T-helper 1 cell treated with Interleukin-12 subunit alpha and Interleukin-12 subunit beta and Interleukin-4 antibody, amounts not matched to agents 30 μg/mL and 1 μg/mL, for 36 hours (primary cell): ENCODE measurements around the gene RASEF.

Source experiments
- H3K27ac Mint-ChIP-seq: one replicate; pipeline ENCODE4 v1.8.0; 2021; ENCODE audit warnings: mild to moderate bottlenecking, mixed read lengths
- H3K27me3 Mint-ChIP-seq: one replicate; pipeline ENCODE4 v1.8.0; 2021; ENCODE audit warnings: low read depth, mixed read lengths
- H3K36me3 Mint-ChIP-seq: one replicate; pipeline ENCODE4 v1.8.0; 2021; ENCODE audit warnings: low read depth, mixed read lengths
- H3K4me1 Mint-ChIP-seq: one replicate; pipeline ENCODE4 v1.8.0; 2021; ENCODE audit warnings: low read depth, mixed read lengths
- H3K4me3 Mint-ChIP-seq: one replicate; pipeline ENCODE4 v1.8.0; 2021; ENCODE audit warnings: mild to moderate bottlenecking, moderate library complexity, mixed read lengths
- H3K9me3 Mint-ChIP-seq: one replicate; pipeline ENCODE4 v1.8.0; 2021; ENCODE audit warnings: mixed read lengths

Gene RASEF

DNA sequence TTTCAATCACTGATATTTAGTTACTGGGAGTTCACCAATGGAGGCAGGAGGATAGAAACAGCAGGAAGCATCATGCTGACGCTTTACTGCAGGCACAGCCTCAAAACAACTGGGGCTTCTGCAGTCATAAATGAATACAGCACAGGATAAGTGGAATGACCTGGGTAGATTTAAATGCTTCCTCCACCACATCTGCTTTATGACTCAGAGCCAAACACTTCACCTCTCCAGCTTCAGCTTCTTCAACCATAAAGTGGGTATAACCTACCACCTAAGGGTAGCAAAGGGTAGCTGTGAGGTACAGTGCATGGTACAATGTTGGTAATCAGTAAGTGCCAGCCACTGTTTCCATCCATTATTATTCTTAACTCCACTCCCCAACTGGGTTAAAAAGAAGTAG lies 28.4 kb downstream of the RASEF start:
- Mint-ChIP-seq H3K9me3 (no peaks in the 10 kb centered on the region), H3K4me1 (peaks cover 1% of the 10 kb centered on the region), H3K36me3 (no peaks in the 10 kb centered on the region), H3K27ac (no peak overlapping the region), H3K27me3 (no peaks in the 10 kb centered on the region), H3K4me3 (no peak overlapping the region)

DNA sequence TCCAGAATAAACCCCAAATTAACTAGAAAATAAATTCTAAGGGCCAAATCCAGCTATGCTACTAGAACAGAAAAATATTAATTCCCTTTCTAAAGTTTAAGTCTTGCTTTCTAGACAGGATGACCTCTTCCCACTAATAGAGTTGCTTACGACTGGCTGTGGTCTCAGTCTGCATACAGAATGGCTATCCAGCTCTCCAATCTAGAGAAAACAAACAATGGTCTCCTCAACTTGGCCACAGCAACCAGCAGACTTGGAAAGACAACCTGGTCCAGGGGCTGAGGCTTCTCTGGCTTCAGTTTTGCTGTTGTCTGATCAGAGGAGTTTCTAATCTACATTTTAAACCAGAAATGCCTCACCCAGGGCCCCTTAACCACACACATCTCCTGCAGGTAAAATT lies 28.9 kb downstream of the RASEF start:
- Mint-ChIP-seq H3K27ac (no peak overlapping the region), H3K36me3 (no peaks in the 10 kb centered on the region), H3K4me3 (no peak overlapping the region), H3K27me3 (no peaks in the 10 kb centered on the region), H3K9me3 (no peaks in the 10 kb centered on the region), H3K4me1 (peaks cover 1% of the 10 kb centered on the region)

DNA sequence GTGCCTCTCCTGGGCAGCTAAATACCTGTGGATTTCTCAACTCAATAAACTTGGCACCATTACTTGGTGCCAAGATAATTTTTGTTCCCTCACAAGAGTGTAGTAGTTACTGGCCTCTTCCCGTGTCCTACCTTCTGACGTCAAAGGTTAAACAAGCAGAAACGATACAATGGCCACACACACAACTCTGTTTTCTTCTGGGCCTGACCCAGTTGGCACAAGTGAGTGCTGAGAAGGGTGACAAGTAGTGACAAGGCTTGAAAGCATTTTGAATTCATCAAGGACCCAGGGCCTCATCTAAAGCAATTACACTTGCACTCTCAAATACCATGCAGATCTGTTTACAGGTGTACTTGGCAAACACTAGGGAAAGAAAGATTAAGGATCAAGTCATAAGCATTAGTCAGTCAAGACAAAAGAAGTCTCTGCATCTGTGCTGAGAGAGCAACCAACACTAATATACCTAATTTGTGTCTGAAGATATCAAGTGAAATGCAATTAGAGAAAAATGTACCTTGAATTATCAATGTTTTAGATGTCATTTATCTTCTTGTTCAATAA lies 30.8 kb downstream of the RASEF start:
- Mint-ChIP-seq H3K4me3 (no peak overlapping the region), H3K4me1 (peaks cover 1% of the 10 kb centered on the region), H3K36me3 (no peaks in the 10 kb centered on the region), H3K9me3 (no peaks in the 10 kb centered on the region), H3K27me3 (no peaks in the 10 kb centered on the region), H3K27ac (no peak overlapping the region)

DNA sequence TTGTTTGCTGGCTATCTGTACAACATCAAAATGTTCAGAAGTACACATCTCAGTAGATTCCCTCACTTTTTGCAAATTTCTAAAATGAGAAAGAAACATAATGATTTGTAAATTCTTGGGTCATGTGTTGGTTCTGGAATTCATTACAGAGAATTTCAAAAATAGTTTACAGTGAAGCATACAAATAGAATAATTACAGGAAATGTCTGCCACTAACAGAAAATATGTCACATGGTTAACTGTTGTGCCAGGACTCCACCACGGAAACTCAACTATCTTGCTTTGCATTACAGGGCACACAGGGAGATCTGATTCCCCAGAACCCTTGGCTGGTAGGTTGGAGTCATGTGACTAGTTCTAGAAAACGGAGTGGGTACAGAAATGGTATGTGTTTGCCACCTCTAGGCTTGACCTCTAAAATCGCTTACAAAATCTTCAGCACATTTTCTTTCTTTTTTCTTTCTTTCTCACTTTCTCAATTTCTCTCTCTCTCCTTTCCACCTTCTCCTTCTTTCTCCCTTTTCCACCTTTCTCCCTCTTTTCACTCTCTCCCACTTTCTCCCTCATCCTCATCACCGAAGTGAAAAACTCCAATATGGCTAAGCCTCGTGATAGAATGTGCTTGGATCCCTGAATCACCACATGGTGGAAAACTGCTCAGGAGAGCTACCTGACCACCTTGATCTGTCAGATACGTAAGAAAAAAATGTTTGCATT lies 32.4 kb downstream of the RASEF start:
- no peak overlapping the region for H3K27ac Mint-ChIP-seq
- no peaks in the 10 kb centered on the region for H3K9me3 Mint-ChIP-seq

DNA sequence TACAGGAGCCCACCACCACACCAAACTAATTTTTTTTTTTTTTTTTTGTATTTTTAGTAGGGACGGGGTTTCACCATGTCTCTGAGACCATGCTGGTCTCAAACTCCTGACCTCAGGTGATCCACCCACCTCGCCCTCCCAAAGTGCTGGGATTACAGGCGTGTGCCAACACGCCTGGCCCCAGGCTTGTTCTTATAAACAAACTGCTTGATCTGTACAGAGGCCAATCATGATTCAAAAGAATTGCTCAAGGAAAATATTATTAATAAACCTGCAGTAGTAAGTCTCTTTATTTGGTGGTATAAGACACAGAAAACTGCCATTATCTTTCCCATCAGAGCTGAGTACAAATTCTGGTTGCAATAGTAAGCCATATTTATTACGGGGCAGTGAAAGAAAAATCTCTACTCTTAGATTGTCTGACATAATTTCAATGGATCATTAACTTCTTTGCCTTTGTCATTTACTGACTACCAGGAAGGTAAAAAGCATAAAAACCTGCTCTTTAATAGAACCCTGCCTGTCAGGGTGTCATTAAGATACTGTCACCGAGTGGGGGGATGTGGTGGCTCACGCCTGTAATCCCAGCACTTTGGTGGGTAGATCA lies 33.3 kb downstream of the RASEF start:
- no peaks in the 10 kb centered on the region for H3K36me3 Mint-ChIP-seq
- no peak overlapping the region for H3K27ac Mint-ChIP-seq
- peaks cover 1% of the 10 kb centered on the region for H3K4me1 Mint-ChIP-seq

More for the DNA sequence above, 32.4 kb downstream of the RASEF start:
- Mint-ChIP-seq H3K4me1 (peaks cover 1% of the 10 kb centered on the region), H3K4me3 (no peak overlapping the region), H3K27me3 (no peaks in the 10 kb centered on the region), H3K36me3 (no peaks in the 10 kb centered on the region)

DNA sequence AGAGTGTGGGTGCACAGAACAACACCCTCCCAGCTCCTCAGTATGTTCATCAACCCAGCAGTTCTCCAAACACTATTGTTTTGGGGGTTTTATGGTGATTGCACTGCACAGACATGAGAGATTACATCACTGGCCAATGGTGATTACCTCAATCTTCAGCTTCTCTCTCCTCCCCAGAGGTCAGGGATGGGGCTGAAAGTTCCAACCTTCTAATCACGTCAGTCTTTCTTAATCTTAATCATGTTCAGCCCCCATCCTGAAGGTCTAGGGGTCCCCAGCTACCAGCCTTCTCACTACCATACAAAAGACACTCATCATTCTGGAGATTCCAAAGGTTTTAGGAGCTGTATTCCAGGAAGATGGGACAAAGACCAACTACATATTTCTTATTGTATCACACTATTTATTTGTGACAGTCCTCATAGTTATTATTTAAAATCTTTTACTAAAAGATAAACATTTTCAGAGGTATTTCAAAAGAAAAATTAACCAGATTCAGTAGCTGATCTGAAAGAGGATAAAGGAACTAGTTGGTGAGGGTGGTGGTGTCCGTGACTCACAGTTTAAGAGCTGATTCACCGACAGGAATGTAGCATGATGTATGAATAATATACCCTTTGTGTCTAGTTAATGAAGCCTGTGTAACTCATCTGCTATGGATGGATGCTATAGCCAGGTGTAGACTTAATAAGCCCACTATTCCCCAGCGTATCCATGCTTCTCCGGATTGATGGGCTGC lies 35.6 kb downstream of the RASEF start:
- H3K9me3 Mint-ChIP-seq = no peaks in the 10 kb centered on the region
- no peaks in the 10 kb centered on the region for H3K36me3 Mint-ChIP-seq
- no peak overlapping the region for H3K4me3 Mint-ChIP-seq
- no peak overlapping the region for H3K27ac Mint-ChIP-seq
- H3K4me1 Mint-ChIP-seq = no peaks in the 10 kb centered on the region
- no peaks in the 10 kb centered on the region for H3K27me3 Mint-ChIP-seq

More for the DNA sequence above, 33.3 kb downstream of the RASEF start:
- no peaks in the 10 kb centered on the region for H3K9me3 Mint-ChIP-seq
- no peak overlapping the region for H3K4me3 Mint-ChIP-seq
- H3K27me3 Mint-ChIP-seq = no peaks in the 10 kb centered on the region

DNA sequence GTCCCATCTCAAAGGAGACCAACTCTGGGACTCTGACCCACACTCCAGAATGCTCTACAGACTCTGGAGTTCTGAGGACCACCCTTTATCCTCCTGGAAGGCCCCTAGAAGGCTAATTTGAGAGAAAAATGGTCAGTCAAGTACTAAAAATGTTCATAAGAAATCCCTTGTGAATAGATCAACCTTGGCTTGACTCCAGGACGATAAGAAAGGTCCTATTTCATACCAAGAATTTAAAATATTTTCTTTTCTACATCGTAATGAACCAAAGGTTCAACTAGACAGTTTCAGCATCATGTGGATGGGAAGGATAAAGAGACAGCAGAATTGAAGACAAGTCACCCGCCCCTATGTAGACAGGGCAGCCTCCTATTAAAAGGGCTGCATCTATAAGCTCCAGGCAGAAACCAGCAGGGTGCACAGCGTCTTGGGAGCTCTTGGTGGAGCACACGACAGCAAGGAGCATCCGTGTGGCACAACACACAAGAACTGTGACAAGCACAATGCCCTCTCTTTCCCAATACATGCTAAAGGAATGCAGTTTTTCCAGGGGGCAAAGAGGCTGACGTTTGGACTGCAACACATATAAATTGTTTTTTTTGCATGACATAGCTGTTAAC lies 38.3 kb downstream of the RASEF start:
- Mint-ChIP-seq H3K27me3 (no peaks in the 10 kb centered on the region), H3K4me1 (no peaks in the 10 kb centered on the region), H3K9me3 (no peaks in the 10 kb centered on the region), H3K4me3 (no peak overlapping the region), H3K27ac (no peak overlapping the region), H3K36me3 (no peaks in the 10 kb centered on the region)

DNA sequence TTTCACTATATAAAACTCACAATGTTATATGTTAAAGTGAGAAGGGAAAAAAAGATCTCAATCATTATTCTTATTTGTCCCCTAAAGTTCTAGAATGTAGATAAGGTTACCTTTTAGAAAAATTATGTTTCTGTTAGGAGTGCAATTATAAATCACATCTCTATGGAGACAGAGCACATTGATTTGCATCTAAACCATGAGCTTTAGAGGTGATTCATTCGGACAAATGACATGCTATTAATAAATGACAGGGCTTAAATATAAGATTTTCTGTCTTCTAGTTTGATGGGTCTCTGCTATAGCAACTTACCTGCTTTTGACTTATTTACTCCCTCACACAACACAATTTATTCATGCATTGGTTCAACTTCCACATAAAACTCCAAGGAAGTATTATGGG lies 39.8 kb downstream of the RASEF start:
- no peaks in the 10 kb centered on the region for H3K9me3 Mint-ChIP-seq
- no peak overlapping the region for H3K27ac Mint-ChIP-seq
- H3K4me3 Mint-ChIP-seq = no peak overlapping the region
- no peaks in the 10 kb centered on the region for H3K4me1 Mint-ChIP-seq
- H3K36me3 Mint-ChIP-seq = no peaks in the 10 kb centered on the region
- no peaks in the 10 kb centered on the region for H3K27me3 Mint-ChIP-seq

DNA sequence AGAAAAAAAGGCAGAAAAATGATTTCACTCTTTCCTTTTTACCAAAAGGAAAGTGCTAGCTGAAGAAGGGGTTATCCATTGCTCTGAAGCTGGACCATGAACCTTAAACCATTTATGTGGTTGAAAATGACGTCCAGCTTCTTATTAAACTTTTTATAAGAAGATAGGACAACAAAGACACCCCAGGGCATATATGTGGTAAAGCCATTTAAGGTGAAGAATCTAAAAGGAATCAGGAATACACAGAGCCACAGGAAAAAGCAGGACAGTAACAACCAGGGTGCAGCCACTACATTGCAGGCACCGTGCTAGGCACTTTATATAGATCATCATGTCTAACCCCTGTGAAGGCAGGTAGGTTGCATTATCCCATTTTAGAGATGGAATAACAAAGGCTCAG lies 42.1 kb downstream of the RASEF start:
- H3K4me3 Mint-ChIP-seq = no peak overlapping the region
- H3K36me3 Mint-ChIP-seq = no peaks in the 10 kb centered on the region
- H3K9me3 Mint-ChIP-seq = no peaks in the 10 kb centered on the region
- no peaks in the 10 kb centered on the region for H3K27me3 Mint-ChIP-seq
- H3K27ac Mint-ChIP-seq = no peak overlapping the region
- peaks cover 2% of the 10 kb centered on the region for H3K4me1 Mint-ChIP-seq

DNA sequence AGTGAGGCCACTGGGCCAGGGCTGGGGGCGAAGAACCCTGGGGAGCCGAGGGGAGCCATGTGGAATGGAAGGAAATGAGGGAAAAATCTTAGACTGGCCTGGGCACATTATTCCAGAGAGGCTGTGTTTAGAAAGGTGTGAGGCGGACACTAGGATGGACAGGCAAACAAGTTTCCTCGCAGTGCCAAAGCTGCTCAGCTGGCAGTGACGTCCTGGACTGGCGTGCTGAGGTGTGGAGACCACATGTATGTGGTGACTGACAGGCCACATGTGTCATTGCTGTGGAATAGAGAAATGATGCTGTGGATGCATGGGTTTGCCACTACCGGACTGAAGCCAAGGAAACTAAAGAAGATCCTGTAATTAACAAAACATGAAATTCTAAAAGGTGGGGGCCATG lies 42.6 kb downstream of the RASEF start:
- Mint-ChIP-seq H3K27ac (no peak overlapping the region), H3K4me3 (no peak overlapping the region), H3K36me3 (no peaks in the 10 kb centered on the region), H3K27me3 (no peaks in the 10 kb centered on the region), H3K9me3 (no peaks in the 10 kb centered on the region), H3K4me1 (peaks cover 3% of the 10 kb centered on the region)

DNA sequence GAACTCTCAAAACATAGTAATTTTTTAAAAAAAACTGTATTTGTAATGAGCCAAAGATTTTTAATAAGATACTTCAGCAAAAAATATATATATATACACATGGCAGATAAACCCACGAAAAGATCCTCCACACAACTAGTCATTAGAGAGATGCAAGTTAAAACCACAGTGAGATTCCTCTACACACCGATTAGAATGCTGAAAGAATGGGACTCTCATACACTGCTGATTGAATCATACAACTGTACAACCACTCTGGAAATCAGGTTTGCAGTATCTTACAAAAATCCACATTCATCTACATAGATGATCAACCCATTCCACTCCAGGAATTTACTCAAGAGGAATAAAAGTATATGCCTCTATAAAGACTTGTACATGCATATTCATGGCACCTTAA lies 43.7 kb downstream of the RASEF start:
- H3K4me1 Mint-ChIP-seq = peaks cover 3% of the 10 kb centered on the region

DNA sequence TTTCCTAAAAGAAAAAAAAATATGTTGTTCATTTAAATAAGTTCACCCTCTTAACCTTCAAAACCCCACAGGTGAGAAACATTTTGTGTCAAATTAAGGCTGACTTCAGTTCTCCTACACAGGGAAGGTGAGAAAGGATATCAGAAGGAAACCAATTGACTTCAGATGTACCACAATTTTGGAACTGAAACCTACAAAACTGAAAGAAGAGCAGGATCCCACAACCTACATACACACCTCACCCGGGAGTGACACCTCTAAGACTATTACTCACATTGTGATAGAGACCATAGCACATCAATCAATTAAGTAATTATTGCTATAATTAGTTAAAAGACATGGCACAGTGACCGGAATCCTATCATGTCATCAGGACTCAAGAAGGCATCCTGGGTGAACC lies 47.0 kb downstream of the RASEF start:
- Mint-ChIP-seq H3K27me3 (no peaks in the 10 kb centered on the region), H3K4me3 (no peak overlapping the region), H3K27ac (no peak overlapping the region), H3K9me3 (no peaks in the 10 kb centered on the region), H3K36me3 (no peaks in the 10 kb centered on the region), H3K4me1 (peaks cover 7% of the 10 kb centered on the region)

More for the DNA sequence above, 43.7 kb downstream of the RASEF start:
- no peaks in the 10 kb centered on the region for H3K9me3 Mint-ChIP-seq
- no peak overlapping the region for H3K27ac Mint-ChIP-seq
- no peaks in the 10 kb centered on the region for H3K36me3 Mint-ChIP-seq
- H3K27me3 Mint-ChIP-seq = no peaks in the 10 kb centered on the region
- no peak overlapping the region for H3K4me3 Mint-ChIP-seq

DNA sequence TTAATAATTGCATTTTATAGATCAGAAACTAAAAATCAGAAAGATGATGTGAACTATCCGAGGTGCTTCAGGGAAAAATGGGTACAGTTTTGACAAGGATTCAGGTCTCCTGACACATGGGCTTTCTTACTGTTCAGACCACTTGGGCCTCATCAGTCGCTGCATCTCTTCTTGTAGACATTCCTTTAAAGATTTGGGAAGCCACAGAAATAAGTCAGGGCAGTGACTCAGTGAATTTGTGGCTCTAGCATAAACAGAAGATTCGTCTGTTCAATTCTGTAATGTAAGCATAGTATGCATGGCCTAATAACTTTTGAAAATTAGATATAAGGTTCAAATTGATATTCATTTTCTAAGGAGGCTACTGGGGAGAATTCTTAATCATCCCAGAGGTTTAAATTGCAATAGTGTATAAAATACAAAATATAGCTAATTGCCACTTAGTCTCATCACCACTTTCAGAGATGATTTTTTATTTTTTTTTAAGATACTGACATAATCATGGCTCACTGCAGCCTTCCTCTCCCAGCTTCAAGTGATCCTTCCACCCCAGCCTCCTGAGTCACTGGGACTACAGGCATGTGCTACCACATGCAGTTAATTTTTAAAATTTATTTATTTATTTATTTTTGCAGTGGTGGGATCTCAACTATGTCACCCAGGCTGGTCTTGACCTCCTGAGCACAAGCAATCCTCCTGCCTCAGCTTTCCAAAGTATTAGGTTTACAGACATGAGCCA lies 48.9 kb downstream of the RASEF start:
- Mint-ChIP-seq H3K27me3 (no peaks in the 10 kb centered on the region), H3K27ac (no peak overlapping the region), H3K4me1 (peaks cover 7% of the 10 kb centered on the region), H3K9me3 (no peaks in the 10 kb centered on the region), H3K36me3 (no peaks in the 10 kb centered on the region), H3K4me3 (no peak overlapping the region)
